NCI-H2107 treated with DMSO at 0.1 percent for 48 hours (cell line): ENCODE data around the gene POLG2.
"Not testable (repeated sequence)": the region's sequence is repeated elsewhere in the genome, so short reads cannot be mapped to it uniquely, and the experiment has no call there.

ENCODE experiments used
- DNase-seq: peaks from one replicate; lab custom pipeline; 2025; ENCODE audit not compliant: unreplicated experiment; lab: John Stamatoyannopoulos, UW

Gene POLG2

DNA sequence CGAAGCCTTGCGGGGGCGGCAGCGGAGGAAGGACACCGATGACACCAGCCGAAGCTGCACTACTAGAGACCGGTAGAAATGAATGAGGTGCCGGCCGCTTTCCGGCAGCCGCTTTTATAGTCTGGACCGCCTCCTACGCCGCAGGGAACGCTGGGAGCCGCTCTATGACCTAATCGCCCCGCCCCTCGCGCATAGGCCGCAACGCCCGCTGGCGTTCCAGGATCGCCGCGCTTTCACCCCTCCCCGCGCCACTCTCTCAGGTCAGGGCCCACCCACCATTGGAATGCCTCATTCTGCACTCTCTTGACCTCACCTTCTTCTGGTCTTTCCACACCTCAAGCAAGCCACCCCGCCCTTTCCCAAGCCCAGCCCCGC is 9.3 kb upstream of the POLG2 start, which contains the start of gene DDX5:
DDX5 (minus strand) TSS at position 89 of the 375 bp plus-strand sequence. CDS start 170 bp downstream, outside the sequence.
- peak; percentile 91 for DNase-seq

DNA sequence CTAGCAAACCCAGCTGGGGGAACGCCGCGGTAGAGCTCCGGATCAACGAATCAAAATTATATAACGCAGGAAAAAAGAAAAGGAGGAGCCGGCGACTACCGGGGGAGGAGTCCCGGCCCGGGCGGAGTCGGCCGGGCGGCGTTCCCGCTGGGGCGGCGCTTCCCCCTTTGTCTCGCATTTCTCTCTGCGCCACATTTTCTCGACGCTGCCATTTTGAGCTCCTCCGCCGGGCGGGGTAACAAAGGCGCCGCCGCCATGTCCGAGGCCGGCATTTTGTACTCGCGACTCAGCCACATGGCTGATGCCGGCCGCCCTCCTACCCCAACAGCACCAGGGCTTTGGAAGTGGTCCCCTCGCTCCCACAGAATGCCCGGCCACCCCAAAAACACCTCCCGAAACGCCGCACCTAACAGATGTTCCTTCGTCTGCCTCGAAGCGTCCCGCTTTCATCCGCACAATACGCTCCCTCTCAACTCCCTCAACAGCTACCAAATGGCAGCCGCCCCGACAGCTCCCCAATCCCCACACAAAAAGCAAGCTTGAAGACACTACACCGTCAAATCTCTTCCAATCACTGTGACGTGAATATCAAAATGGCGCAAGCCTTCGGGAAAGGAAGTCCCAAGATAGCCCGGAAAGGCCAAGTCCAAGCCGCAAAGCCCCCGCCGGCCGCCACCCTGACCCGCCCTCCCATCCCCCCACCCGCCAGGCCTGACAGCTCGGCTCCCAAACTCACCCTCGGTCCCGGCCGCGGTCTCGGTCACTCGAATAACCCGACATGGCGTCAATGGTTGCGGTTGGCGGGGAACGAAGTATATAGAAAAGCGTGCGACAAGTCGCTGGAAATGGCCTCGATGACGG is 8.7 kb upstream of the POLG2 start:
- DNase-seq: peak; percentile 59

DNA sequence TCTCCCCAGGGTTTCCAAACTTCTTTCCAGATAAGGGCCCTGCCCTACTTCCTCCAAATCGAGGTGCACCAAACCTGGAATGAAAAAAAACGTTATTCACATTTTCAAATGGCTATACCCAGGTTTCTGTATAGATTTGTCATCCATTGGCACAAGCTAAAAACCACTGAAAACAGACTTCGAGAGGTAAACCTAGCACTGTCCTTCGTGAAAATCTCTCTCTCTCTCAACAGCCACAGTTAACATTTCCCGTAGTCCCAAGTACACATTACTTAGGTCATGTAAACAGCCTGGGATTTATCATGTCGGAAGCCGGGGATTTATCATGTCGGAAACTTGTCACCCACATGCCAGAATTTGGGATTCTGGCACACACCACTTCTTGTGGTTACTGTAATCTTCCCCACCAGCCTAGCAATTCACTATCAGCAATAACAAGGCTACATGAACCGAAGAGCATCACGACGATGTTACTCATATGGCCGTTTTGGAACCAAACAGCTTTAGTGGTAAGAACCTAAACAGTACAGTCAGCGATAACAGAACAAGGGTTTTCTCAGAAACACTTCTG is 8.0 kb upstream of the POLG2 start:
- DNase-seq: no peak

DNA sequence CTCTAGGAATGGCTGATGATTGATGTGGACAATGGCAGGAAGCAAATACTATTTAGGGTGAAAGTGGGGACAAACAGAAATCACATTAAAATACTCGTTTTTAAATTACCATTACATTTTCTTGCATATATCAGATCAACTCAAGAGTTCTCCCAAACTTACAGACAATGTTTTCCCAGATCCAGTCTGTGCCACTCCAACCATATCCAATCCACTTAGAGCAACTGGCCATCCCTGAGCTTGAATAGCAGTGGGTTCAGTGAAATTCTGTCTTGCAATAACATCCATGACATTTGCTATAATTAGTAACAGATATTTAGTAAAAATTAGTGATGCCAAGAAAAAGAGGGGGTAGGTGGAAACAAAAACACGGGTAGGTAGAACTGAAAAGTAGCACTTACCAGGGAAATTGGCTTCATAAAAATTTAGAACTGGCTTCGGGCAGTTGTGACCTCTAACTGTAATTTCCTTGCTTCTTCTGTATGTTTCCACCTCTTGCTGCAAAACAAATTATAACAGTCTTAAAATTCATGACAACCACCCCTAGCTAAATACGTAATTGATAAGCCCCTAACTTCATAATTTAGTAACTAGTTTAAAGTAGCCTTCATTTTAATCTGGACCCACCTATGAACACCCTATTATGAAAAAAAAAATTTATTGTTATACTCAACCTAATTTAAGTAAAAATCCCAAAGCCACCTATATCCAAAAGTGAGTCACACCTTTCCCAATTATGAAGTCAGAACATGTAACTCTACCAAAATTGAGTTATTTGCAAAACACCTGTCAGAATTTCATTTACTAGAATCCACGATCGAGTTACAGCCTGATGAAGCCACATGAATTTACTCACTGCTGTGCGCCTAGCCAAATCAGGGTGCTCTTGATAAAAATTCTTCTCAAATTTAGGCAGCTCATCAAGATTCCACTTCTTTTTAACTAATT is 7.2 kb upstream of the POLG2 start:
- DNase-seq: no peak

DNA sequence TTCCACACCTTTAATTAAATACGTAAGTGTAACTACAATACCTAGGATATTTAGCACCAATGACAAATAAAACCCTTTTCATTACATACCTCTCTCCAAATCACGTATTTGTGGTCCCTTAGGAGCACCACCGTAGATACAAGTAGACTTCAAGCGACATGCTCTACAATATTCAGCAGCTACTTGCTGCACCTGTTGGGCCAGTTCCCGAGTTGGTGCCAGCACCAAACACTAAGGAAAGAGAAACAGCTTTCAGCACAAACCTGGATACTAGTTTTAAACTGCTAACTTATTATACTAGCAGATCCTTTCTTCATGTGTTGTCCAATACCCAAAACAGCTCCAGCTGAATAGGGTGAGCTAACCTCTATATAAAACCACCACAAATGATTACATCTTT is 6.5 kb upstream of the POLG2 start:
- DNase-seq: no peak

DNA sequence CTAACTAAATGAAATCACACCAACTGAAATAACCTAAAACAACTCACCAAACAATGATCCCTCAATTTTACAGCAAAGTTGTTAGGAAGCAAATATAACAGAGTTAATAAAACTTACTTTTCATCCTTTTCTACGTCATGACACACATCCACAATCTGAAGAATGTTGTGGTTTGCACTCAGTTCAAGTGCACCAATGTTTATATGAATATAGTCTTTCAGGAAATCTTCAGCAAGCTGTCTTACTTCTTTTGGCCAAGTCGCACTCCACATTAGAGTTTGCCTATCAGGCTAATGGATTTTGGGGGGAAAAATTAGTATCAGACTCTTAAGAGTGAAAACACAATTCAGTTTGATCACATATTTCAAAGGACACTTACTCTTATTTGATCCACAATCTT is 6.0 kb upstream of the POLG2 start:
- DNase-seq: no peak

DNA sequence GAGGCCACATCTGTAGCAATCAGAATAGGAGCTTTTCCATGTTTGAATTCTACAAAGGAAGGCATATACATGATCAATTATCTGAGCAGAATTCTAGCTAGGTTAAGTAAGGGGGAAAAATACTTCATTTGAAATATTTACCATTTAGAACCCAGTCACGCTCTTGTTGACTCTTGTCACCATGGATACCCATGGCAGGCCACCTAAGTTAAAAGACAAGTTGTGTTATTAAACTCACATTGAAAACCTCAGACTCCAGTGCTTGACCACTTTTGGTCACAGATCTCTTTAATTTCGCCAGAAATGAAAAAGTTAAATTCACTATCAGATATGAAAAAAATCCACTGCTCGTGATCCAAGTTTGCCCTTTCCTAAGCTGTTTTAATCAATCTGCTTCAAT is 5.2 kb upstream of the POLG2 start:
- DNase-seq: no peak

DNA sequence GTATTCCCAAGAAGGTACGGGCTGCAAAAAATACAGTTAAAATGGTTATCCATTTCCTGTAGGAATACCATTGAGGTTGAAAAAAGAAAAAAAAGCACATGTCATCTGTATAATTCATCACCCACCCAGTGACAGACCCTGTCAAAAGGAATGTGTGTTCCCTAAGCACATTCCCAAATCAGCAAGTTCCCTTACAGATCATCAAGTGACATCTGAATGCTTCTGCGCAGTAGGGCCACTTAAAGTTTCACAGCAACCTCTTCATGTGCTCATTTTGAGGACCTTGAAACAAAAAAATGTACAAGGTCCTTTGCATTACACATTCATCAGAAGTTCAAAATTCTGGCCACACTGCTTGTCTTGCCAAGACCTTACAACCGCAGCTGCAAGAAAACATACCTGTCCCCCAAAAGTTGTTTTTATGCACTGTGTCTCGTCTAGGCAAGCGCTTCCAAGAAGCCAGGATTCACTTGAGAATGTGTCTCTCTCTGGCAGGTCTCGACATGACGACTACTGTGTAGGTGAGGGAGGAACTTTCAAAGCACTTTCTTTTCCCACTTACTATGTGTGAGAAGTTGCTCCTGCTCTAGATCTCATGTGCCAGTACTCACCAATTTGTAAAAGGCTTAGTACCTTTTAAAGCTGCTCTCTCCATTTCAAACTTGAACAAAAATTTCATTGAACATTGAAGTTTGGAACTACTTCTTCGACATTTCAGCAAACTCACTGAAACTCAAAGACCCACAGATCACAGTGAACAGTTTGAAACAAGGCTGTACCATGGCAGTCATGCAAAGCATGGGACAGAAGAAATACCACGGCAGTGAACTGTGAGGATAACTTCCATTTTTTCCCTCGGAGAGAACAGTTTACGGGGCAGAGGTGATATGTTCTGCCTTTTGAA is 4.3 kb upstream of the POLG2 start:
- DNase-seq: no peak

DNA sequence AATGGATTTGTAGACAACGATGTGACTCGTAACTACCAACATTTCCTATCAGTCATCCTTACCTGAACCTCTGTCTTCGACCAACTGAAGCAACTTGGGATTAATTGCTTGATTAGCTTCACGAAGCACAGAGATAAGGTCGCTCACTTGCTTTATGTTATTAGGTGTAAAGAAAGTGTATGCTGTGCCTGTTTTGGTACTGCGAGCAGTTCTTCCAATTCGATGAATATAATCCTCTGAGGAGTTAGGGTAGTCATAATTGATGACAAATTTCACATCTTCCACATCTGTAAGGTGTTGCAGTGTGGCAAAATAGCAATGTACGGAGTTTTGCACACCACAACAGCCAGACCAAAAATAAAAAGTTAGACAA is 3.6 kb upstream of the POLG2 start:
- no peak for DNase-seq

DNA sequence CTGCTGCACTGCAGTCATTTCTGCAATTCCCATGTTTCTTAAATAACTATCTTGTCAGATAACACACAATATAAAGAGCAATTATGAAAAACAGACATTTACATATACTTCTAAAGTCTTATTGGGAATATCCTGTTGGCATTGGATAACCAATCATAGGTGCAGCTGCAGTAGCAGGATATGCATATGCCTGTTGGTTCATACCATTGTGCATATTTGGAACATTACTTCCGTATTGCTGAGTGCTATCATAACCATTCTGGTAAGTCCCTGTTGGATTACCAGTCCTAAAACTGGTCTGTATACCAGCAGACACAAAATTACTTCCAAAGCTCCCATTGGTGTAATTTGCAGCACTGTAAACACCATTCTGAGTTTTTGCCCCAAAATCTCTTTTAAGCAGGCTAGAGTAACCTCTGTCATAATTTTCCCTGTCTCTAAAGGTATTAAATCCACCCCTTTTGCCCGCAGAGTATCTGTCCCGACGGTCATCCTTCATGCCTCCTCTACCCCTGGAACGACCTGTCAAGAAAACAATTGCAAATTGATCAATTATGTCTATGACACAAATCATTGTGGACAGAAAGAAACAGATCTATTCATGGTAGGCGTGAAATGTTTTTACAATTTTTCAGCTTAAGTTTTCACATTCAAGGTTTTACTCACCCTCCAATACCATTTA is 3.1 kb upstream of the POLG2 start:
- DNase-seq: no peak

DNA sequence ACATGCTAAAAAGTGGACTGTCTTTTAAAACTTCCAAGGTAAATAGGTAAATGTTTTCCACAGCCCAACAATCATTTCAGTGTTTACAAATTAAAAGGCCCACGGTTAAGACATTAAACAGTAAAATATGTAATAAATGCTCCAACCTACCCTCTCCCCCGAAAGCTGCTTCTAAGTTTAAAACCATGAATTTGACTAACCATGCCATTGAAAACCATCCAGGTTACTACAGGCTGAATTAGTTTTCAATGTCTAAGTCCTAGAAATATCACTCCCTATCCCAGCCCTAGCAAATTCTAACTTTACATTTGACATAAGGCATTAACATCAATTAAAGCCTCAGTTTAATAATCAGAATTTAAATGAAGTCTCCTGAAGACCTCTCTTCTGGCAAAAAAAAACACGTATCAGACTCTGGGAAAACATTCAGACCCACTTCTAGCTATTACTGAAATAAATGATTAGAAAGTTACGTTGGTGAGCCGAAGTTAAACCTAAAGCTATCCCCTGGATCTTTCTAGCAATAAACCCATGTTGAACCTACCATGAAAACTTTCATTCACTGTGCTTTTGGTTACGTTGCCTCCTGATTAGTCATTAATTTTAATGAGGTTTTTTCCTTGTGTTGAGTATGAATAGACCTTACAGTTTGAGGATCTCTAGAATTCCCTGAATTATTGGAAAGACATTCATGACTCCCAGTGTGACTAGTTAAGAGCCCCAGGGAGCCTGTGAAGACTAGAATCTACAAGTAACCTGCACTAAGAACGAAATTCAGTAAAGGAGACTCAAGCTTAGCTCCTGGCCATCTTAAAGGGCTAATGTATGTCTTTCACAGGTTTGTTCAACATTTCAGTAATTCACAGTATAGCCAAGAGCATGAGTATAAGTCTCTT is 1.7 kb upstream of the POLG2 start:
- DNase-seq: no peak

DNA sequence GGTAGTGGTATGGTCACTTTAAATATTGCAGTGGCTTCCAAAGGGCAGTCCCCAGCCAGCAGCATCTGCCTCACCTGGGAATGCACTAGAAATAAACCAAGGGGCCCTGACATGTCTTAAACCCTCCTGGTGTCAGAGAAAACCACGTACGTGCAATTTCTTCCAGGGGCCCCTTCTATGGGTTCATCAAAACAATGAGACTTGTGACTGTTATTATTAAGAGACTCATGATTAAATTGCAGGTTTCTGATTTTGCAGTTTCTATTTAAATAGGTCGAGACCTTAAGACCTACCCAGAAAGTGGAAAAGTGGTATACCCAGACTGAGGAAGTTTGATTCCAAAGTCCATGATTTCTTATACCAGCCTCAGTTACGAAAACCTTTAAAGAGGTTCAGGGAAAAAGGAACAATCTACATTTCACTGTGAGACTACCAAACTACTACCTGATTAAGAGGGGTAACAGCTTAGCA is 746 bp upstream of the POLG2 start:
- no peak for DNase-seq

DNA sequence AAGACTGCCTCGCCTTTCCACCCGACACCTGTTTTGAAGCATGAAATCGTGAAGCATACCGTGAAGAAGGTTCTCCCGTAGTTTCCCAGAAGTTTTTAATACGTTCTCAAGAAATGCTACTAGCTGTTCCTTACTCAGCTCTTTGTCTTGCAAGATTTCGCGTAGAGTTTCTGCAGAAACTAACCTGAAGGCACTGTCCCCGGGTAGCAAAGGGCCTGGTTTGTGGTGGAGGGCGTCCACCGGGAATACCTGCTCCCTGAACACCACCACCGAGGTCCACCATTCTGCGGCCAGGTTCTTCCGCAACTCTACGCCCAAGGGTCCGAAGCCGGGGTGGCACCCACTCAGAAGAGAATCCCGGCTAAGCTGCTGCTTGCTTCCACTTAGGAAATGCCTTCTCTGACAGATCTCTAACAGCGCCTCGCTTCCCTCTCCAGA is 487 bp downstream of the POLG2 start:
- no peak for DNase-seq

DNA sequence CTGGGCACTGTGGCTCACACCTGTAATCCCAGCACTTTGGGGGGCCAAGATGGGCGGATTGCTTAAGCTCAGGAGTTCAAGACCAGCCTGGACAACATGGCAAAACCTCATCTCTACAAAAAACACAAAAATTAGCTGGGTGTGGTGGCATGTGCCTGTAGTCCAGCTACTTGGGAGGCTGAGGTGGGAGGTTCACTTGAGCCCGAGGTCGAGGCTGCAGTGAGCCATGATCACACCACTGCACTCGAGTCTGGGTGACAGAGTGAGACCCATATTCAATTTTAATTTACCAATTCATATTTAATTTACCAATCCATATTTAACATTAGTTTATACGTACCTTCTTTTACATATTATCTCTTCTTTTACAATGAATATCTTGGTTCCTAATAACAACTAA is 1.6 kb downstream of the POLG2 start:
- not testable (repeated sequence) for DNase-seq

DNA sequence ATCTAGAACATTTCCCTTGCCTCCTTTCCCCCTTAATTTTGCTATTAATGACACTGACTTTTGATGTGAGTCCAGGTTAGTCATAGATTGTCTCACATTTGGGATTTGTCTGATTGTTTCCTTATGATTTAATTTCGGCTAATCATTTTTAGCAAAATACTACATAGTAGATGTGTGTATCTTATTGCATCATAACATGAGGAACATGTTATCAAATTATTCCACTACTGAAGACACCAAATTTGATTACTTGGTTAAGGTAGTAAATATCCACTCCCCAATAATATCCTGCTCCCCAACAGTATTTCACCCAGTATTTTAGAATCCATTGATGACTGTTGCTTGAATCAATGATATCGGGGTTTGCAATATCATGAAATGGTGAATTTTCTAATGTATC is 2.7 kb downstream of the POLG2 start:
- DNase-seq: no peak

DNA sequence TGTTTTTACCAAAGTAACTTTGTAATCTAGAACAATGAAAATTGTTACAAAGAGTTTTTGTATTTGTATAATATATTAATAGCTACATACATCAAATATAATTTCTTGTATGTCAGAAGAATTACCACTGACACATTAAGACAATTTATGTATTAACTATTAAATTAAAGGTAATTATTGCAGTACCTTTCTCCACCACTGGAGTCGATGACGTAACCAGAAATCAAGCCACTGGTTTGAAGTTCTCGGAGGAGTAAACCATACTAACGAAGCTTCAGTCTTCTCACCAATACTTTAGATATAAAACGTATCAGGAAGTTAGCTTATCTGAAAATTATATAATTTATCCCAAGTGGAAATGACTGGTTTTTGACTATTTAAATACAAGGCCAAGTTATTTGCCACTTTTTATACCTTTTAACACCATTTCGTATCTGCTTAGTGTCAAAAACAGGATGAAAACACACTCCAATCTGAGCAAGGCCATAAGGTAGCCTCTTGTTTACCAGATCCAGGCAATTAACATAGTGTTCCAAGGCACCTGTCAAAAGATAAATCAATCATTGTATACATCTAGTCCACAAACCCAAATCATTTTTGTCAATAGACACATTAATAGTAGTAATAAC is 4.3 kb downstream of the POLG2 start:
- no peak for DNase-seq

DNA sequence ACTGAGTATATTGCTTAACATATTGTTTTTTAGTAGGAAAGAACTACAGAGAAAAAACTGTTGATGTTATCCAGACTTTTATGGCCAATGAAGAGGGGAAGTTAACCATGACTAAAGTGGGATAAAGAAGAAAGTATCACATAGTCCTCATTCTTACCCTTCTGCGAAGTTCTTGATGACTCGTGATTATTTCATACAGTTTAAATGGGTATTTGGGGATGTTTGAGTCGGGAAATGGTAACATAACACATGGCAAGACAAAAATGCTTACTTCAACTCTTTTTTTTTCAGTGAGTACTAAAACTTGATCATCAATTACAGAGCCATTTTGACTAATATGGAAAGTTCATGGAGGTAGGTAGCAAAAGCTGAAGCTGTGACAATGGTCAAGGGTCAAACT is 4.9 kb downstream of the POLG2 start:
- no peak for DNase-seq
